Measurements from ENCODE around the gene SEC14L1.

SEC14L1 gene

DNA sequence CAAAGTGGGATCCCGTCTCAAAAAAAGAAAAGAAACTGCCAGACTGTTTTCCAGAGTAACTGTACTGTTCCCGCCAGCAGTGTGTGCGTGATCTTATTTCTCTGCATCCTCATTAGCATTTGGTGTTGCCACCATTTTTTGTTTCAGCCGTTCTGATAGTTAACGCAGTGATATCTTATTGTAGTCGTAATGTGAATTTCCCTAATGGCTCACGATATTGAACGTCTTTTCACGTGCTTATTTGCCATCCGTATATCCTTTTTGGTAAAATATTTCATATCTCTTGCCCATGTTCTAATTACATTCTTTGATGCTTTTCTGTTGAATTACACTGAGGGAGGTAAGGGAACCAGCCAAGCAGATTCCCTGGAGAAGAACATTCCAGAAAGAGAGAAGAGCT, 92.4 kb downstream of the SEC14L1 start:
- Histone ChIP-seq H3K27me3 (ENCODE audit: control insufficient read depth, insufficient read depth, low read length) (no peaks in the 10 kb centered on the region), H3K9me3 (ENCODE audit: control insufficient read depth, low read length) (no peaks in the 10 kb centered on the region), H3K4me1 (ENCODE audit: control insufficient read depth, insufficient read depth, low read length) (no peaks in the 10 kb centered on the region), H3K36me3 (ENCODE audit: control insufficient read depth, insufficient read depth, low read length) (no peaks in the 10 kb centered on the region), H3K4me3 (ENCODE audit: low read length) (no peak overlapping the region), H3K9ac (ENCODE audit: low read length) (no peak overlapping the region)

DNA sequence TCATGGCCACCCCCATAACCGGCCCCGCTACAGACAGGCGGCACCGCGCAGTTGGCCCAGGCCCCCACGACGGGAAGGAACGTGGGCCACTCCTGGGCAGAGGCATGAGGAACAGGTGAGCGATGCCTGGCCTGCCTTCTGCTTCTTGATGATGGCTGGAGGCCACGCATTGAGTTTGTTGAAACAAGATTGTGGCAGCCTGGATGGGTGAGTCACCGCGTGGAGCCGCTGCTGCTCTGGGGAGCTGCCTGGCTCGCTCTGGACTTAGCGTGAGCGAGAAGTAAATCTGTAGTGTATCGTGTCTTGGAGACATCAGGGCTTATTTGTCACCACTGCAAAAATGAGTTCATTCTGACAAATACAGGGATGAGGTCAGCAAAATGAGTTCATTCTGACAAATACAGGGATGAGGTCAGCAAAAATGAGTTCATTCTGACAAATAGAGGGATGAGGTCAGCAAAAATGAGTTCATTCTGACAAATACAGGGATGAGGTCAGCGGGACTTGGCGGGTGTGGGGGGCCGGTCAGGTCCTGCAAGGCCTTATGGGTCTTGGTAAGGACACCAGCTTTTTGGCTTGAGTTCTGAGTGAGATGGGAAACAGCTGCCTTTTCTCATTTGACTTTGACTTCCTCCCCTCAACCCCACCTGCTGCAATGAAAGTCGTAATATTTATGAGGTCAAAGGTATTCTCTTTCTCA, 93.0 kb downstream of the SEC14L1 start:
- Histone ChIP-seq H3K4me3 (ENCODE audit: low read length) (no peak overlapping the region), H3K27me3 (ENCODE audit: control insufficient read depth, insufficient read depth, low read length) (no peaks in the 10 kb centered on the region), H3K9me3 (ENCODE audit: control insufficient read depth, low read length) (no peaks in the 10 kb centered on the region), H3K4me1 (ENCODE audit: control insufficient read depth, insufficient read depth, low read length) (no peaks in the 10 kb centered on the region), H3K9ac (ENCODE audit: low read length) (no peak overlapping the region), H3K36me3 (ENCODE audit: control insufficient read depth, insufficient read depth, low read length) (no peaks in the 10 kb centered on the region)

DNA sequence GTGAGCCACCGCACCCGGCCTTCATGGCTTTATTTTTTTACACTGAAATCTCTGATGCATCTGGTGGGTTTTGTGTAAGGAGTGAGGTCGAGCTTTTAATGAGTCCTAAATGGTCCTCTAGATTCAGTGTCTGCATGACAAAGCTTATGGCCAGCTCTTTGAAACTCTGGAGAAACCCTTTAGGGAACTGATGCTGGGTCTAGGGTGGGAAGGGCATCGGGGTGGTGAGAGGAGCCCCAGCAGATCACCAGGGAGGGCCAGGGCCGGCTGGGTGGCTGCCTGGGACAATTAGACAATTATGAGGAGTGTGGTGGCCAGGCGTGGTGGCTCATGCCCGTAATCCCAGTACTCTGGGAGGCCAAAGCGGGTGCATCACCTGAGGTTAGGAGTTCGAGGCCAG, 93.9 kb downstream of the SEC14L1 start:
- no peaks in the 10 kb centered on the region for H3K27me3 ChIP-seq (ENCODE audit: control insufficient read depth, insufficient read depth, low read length)
- H3K9me3 ChIP-seq (ENCODE audit: control insufficient read depth, low read length), result no peaks in the 10 kb centered on the region
- H3K4me3 ChIP-seq (ENCODE audit: low read length), result no peak overlapping the region
- H3K4me1 ChIP-seq (ENCODE audit: control insufficient read depth, insufficient read depth, low read length), result no peaks in the 10 kb centered on the region
- H3K9ac ChIP-seq (ENCODE audit: low read length), result no peak overlapping the region
- H3K36me3 ChIP-seq (ENCODE audit: control insufficient read depth, insufficient read depth, low read length), result no peaks in the 10 kb centered on the region

DNA sequence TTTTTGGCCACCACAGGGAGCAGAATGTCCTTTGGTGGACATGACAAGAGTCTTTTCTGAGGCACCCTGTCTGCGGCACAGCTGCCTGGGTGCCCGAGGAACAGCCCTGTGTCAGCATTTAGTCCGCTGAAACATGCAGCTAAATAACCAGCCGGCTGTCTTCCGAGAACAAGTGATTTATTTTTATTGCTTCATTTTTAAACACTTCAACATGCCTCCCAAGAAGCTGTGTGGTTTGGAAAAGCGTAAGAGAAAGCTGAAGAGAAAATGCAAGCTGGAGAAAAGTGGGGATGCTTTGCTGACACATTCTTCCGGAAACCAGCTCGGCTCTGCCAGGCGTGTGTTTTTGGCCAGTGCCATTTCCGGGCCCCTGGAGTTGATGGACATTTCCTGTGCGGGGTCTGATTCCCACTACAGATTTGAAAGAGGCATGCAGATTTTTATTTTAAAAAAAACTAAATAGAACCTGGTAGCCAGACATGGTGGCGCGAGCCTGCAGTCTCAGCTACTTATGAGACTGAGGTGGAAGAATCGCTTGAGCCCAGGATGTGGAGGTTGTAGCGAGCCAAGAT, 94.7 kb downstream of the SEC14L1 start:
- H3K9ac ChIP-seq (ENCODE audit: low read length), result no peak overlapping the region
- H3K4me1 ChIP-seq (ENCODE audit: control insufficient read depth, insufficient read depth, low read length), result no peaks in the 10 kb centered on the region
- H3K27me3 ChIP-seq (ENCODE audit: control insufficient read depth, insufficient read depth, low read length), result no peaks in the 10 kb centered on the region
- H3K4me3 ChIP-seq (ENCODE audit: low read length), result no peak overlapping the region
- H3K36me3 ChIP-seq (ENCODE audit: control insufficient read depth, insufficient read depth, low read length), result no peaks in the 10 kb centered on the region
- H3K9me3 ChIP-seq (ENCODE audit: control insufficient read depth, low read length), result no peaks in the 10 kb centered on the region

DNA sequence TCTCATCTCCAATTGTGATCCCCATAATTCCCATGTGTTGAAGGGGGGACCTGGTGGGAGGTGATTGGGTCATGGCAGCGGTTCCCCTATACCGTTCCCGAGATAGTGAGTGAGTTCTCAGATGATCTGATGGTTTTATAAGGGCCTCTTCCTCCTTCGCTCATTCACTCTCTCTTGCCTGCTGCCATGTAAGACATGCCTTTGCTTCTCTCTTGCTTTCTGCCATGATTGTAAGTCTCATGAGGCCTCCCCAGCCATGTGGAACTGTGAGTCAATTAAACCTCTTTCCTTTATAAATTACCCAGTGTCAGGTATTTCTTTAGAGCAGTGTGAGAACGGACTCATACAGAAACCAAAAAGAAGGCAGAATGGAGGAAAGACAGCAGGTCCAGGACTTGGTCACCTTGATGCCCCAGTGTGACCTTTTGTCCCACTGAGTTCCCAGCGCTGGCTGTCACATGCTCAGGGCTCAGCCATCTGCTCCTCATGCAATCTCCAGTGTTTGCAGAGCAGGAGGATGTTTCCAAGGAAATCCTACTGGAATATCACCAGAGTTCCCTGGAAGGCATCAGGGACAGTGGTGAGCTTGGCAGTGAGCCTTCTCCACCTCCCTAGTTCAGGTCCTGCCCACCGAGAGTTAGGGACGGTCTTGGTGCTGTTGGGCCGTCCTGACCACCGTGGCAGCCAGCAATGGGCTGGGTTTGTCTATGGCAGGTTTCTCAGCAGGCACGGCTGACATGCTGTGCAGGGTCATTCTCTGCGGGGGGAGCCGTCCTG, 96.7 kb downstream of the SEC14L1 start:
- H3K9me3 ChIP-seq (ENCODE audit: control insufficient read depth, low read length), result no peaks in the 10 kb centered on the region
- H3K36me3 ChIP-seq (ENCODE audit: control insufficient read depth, insufficient read depth, low read length), result no peaks in the 10 kb centered on the region
- no peaks in the 10 kb centered on the region for H3K4me1 ChIP-seq (ENCODE audit: control insufficient read depth, insufficient read depth, low read length)
- H3K4me3 ChIP-seq (ENCODE audit: low read length), result no peak overlapping the region
- no peaks in the 10 kb centered on the region for H3K27me3 ChIP-seq (ENCODE audit: control insufficient read depth, insufficient read depth, low read length)
- no peak overlapping the region for H3K9ac ChIP-seq (ENCODE audit: low read length)

DNA sequence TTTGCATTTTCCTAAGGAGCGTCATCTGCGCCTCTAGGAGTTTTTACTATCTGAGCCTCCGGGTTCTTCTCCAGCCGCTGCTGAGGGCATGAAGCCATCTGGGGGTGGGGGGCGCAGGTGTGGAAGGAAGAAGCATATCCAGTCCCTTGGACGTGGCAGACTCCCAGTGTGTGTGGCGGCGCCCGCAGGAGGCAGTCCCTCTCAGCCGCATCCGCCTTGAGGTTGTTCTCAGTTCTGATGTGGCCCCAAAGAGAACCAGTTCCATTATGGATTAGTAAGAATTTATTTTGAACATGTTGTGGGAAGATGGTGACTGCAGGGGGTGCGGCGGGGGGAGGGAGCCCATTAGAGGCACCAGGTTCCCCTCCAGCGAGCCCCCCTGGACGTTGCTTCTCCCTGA, 100.2 kb downstream of the SEC14L1 start:
- H3K4me1 ChIP-seq (ENCODE audit: control insufficient read depth, insufficient read depth, low read length), result no peaks in the 10 kb centered on the region
- H3K9me3 ChIP-seq (ENCODE audit: control insufficient read depth, low read length), result no peaks in the 10 kb centered on the region
- H3K9ac ChIP-seq (ENCODE audit: low read length), result no peak overlapping the region
- H3K4me3 ChIP-seq (ENCODE audit: low read length), result no peak overlapping the region
- no peaks in the 10 kb centered on the region for H3K27me3 ChIP-seq (ENCODE audit: control insufficient read depth, insufficient read depth, low read length)
- no peaks in the 10 kb centered on the region for H3K36me3 ChIP-seq (ENCODE audit: control insufficient read depth, insufficient read depth, low read length)

DNA sequence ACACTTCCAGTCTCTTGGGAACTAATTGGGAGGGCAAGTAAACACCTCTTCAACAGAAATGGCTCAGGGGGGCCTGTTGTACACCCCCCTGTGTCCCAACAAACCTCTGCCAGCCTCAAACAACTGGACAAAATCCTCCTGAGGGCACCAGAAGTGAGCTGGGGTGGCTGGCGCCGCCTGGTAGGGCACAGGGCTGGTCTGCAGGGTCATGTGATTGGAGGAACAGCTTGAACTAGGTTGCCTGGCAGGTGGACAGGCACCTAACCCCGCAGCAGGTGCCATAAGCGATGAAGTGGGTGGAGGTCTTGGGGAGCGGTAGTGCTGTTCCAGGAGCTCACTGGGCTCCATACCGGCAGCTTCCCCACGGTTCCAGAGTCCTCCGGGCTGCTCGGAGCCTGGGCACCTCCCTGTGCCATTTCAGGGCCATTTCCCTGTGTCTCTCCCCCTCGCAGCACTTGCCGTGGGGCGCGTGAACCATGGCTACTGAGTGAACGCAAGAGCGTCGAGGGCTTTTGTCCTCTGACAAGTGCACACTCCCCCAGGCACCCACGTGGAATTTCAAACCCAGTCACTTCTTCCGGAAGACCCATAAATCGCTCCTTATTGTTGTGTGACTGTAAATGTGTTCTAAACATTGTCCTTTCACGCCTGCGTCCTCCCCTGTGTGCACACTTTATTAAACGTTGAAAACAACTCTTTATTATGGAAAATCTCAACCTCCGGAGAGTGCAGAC, 101.5 kb downstream of the SEC14L1 start:
- Histone ChIP-seq H3K36me3 (ENCODE audit: control insufficient read depth, insufficient read depth, low read length) (no peaks in the 10 kb centered on the region), H3K9ac (ENCODE audit: low read length) (no peak overlapping the region), H3K4me3 (ENCODE audit: low read length) (no peak overlapping the region), H3K27me3 (ENCODE audit: control insufficient read depth, insufficient read depth, low read length) (no peaks in the 10 kb centered on the region), H3K4me1 (ENCODE audit: control insufficient read depth, insufficient read depth, low read length) (peaks cover 9% of the 10 kb centered on the region), H3K9me3 (ENCODE audit: control insufficient read depth, low read length) (no peaks in the 10 kb centered on the region)

DNA sequence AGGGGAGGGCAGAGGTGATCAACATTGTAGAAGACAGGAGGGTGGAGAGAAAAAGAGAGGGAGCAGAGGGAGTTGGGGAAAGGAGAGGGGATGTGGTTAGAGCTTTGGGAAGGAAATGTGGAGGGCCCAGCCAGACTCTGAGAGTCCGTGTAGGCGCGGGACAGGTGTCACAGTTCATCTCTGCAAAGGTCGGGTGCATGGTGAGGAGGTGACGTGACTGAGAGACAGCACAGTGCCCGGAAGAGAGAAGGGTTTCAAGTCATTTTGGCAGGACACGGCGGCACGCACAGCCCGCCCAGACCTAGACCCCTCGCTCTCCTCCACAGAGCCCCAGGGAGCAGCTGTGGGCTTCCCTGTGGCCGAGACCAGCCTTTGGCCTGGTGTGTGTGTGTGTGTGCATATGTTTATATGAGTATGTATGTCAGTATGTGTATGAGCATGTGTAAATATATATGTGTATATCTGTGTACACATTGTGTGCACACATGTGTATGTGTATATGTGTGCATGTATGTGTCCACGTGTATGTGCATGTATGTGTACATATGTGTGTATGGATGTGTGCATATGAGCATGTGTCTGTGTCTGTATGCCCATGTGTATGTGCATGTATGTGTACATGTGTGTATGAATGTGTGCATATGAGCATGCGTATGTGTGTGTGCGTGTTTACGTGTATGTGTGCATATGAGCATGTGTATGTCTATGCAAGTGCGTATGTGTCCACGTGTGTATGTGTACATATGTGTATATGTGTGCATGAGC, 104.6 kb downstream of the SEC14L1 start:
- no peaks in the 10 kb centered on the region for H3K9me3 ChIP-seq (ENCODE audit: control insufficient read depth, low read length)
- no peak overlapping the region for H3K9ac ChIP-seq (ENCODE audit: low read length)
- peaks cover 13% of the 10 kb centered on the region for H3K4me1 ChIP-seq (ENCODE audit: control insufficient read depth, insufficient read depth, low read length)
- H3K27me3 ChIP-seq (ENCODE audit: control insufficient read depth, insufficient read depth, low read length), result peaks cover 14% of the 10 kb centered on the region
- H3K36me3 ChIP-seq (ENCODE audit: control insufficient read depth, insufficient read depth, low read length), result no peaks in the 10 kb centered on the region
- no peak overlapping the region for H3K4me3 ChIP-seq (ENCODE audit: low read length)

DNA sequence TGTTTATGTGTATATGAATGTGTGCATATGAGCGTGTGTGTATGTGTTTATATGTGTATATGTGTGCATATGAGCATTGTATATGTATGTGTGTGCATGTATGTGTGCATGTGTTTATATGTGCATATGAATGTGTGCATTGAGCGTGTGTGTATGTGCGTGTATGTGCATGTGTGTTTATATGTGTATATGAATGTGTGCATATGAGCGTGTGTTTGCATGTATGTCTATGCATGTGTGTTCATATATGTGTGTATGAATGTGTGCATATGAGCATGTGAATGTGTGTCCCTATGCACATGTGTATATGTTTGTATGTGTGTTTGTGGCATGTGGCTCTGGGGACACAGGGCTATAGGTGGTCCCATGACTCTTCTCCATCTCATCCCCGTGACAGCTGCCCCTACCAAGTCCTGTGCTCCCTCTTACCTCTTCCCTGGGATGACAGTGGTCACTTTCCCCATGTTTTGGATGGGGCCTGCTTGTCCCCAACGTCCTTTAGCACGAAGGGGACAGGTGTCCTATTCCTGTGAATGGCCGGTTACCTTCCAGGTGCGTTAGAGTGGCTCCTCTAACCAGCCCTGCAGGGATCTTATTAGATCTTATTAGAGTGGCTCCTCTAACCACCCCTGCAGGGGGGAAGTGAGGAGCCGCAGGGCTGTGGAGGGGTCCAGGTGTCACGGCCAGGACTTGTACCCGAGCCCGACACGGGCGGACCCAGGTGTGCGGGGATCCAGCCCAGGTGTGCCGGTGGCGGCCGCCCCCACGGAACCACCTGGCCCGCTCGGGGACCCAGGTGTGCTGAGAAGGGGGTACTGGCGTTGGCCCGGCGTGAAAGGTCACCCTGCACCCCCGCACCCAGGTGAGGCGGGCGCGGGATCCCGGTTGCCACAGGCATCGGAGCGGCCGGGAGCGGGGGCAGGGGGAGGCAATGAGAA, 105.6 kb downstream of the SEC14L1 start:
- peak overlapping the region; percentile 19 for H3K4me3 ChIP-seq (ENCODE audit: low read length)

DNA sequence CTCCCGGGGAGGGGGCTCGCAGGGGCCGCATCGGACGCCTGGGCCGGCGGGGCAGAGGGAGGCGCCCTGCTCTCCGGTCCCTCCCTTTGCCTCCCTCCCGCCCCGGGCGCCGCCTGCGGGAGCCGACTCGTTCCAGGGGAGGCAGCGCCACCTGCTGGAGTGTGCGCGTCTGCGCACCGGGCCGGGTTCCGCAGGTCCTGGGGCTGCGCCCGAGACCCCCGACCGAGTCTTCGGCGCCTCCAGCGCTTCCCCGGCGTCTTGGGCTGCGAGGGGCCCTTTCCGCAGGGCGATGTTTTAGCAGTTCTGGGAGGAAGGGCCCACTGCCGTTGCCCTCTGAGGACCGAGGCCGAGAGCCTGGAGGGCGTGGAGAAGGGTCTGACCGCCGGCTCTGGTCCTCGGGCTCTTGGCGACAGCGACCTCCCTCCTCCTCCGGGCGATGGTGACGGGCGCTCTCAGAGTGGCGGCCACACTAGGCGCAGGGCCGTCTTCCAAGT, 106.3 kb downstream of the SEC14L1 start:
- peak overlapping the region; percentile 36 for H3K4me3 ChIP-seq (ENCODE audit: low read length)
- no peaks in the 10 kb centered on the region for H3K9me3 ChIP-seq (ENCODE audit: control insufficient read depth, low read length)
- H3K9ac ChIP-seq (ENCODE audit: low read length), result peak overlapping the region; percentile 70
- H3K27me3 ChIP-seq (ENCODE audit: control insufficient read depth, insufficient read depth, low read length), result peaks cover 14% of the 10 kb centered on the region
- H3K4me1 ChIP-seq (ENCODE audit: control insufficient read depth, insufficient read depth, low read length), result peaks cover 13% of the 10 kb centered on the region
- H3K36me3 ChIP-seq (ENCODE audit: control insufficient read depth, insufficient read depth, low read length), result no peaks in the 10 kb centered on the region

More for the DNA sequence above, 105.6 kb downstream of the SEC14L1 start:
- Histone ChIP-seq H3K36me3 (ENCODE audit: control insufficient read depth, insufficient read depth, low read length) (no peaks in the 10 kb centered on the region), H3K9ac (ENCODE audit: low read length) (peak overlapping the region; percentile 70), H3K4me1 (ENCODE audit: control insufficient read depth, insufficient read depth, low read length) (peaks cover 13% of the 10 kb centered on the region), H3K27me3 (ENCODE audit: control insufficient read depth, insufficient read depth, low read length) (peaks cover 14% of the 10 kb centered on the region), H3K9me3 (ENCODE audit: control insufficient read depth, low read length) (no peaks in the 10 kb centered on the region)

All from mucosa of stomach (tissue), 1 donor.